HTR-8/SVneo (cell line): ENCODE measurements around the gene RUVBL1.
A peak's percentile ranks its signal among the peaks of the same experiment; 100 is the strongest.

ENCODE experiments used
- DNase-seq: peaks from one replicate; pipeline ENCODE4 v3.0.0; 2011; ENCODE audit warnings: low spot score, mixed read lengths; ENCODE audit not compliant: insufficient read length
- FAIRE-seq: peaks from 2 replicates; lab custom pipeline; 2011; peaks lifted over from hg19 to GRCh38; lab: Jason Lieb, UNC

RUVBL1 gene

GRCh38 chr3:128144512-128145187, 21.0 kb upstream of the RUVBL1 start:
- DNase-seq (no peak), FAIRE-seq (no peak)

- DNase-seq (no peak), FAIRE-seq (no peak)
Observed at GRCh38 chr3:128143496-128143895, 19.9 kb upstream of the RUVBL1 start.

- FAIRE-seq (peak; percentile 13), DNase-seq (peak; percentile 29)
Observed at GRCh38 chr3:128133273-128133883, 9.8 kb upstream of the RUVBL1 start.

- FAIRE-seq (no peak), DNase-seq (no peak)
Observed at GRCh38 chr3:128131897-128132646, 8.5 kb upstream of the RUVBL1 start.

GRCh38 chr3:128128251-128128650, 4.6 kb upstream of the RUVBL1 start:
- FAIRE-seq (no peak), DNase-seq (no peak)

GRCh38 chr3:128127236-128127635, 3.6 kb upstream of the RUVBL1 start:
- FAIRE-seq = no peak
- DNase-seq = no peak

- no peak for DNase-seq
Observed at GRCh38 chr3:128123156-128123537, 465 bp downstream of the RUVBL1 start.

GRCh38 chr3:128122013-128122412, 1.6 kb downstream of the RUVBL1 start:
- no peak for DNase-seq
- no peak for FAIRE-seq

More at GRCh38 chr3:128123156-128123537, 465 bp downstream of the RUVBL1 start:
- no peak for FAIRE-seq

GRCh38 chr3:128113817-128114794, 9.5 kb downstream of the RUVBL1 start:
- FAIRE-seq (no peak), DNase-seq (no peak)

- peak; percentile 77 for DNase-seq
- no peak for FAIRE-seq
Observed at GRCh38 chr3:128112357-128112968, 11.1 kb downstream of the RUVBL1 start.

GRCh38 chr3:128111147-128111546, 12.5 kb downstream of the RUVBL1 start:
- no peak for FAIRE-seq

GRCh38 chr3:128107834-128108233, 15.8 kb downstream of the RUVBL1 start:
- DNase-seq = no peak
- FAIRE-seq = no peak

More at GRCh38 chr3:128111147-128111546, 12.5 kb downstream of the RUVBL1 start:
- no peak for DNase-seq

- DNase-seq (no peak), FAIRE-seq (no peak)
Observed at GRCh38 chr3:128103136-128103676, 20.4 kb downstream of the RUVBL1 start.

GRCh38 chr3:128100638-128101037, 23.0 kb downstream of the RUVBL1 start:
- no peak for FAIRE-seq
- DNase-seq = no peak

GRCh38 chr3:128100161-128100560, 23.5 kb downstream of the RUVBL1 start:
- FAIRE-seq (no peak), DNase-seq (no peak)

GRCh38 chr3:128098234-128098633, 25.4 kb downstream of the RUVBL1 start:
- FAIRE-seq = no peak
- DNase-seq = no peak

- peak; percentile 75 for FAIRE-seq
- peak; percentile 86 for DNase-seq
Observed at GRCh38 chr3:128095222-128095703, 28.3 kb downstream of the RUVBL1 start.

- no peak for FAIRE-seq
- DNase-seq = no peak
Observed at GRCh38 chr3:128094295-128095151, 29.1 kb downstream of the RUVBL1 start.
